ENCODE data around the gene ZSCAN31. TPM values are rescaled to one million over a fixed set of nuclear protein-coding genes. Genes with fewer than 3 reads are reported as not detected.
"Not testable (repeated sequence)": the region's sequence is repeated elsewhere in the genome, so short reads cannot be mapped to it uniquely, and the experiment has no call there.

Gene ZSCAN31
- total RNA-seq, 3 donors from 2014 or later (not counting 1 experiment from before 2014, with no cell fraction given) = 0.65 to 2.2 (median 0.72) TPM

DNA sequence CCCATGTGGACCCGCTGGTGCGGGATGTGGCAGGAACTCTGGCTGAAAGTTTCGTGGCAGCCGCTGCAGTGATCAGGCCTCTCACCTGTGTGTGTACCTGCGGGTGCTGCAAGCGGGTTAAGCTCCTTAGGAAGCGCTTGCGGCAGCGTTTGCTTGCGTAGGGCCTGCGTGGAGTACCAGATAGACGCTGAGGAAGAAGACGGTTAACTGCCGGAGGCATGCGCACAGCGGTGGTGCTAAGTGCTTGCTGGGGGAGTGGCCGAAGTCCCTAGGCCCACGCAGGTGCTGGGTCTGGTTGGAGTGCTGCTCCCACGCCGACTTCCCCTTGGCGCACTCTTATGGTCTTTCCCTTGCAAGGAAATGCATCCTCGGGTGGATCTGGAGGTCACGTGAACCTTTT lies 23.0 kb downstream of the ZSCAN31 start:
- H3K27ac Mint-ChIP-seq = no peak overlapping the region
- Histone ChIP-seq H3K9me3 (ENCODE audit: control insufficient read depth, insufficient read depth, low read length) (no peaks in the 10 kb centered on the region), H3K36me3 (ENCODE audit: control insufficient read depth, insufficient read depth, low read length) (no peaks in the 10 kb centered on the region), H3K27ac (ENCODE audit: low read length) (no peak overlapping the region), H3K4me1 (ENCODE audit: control insufficient read depth, insufficient read depth, low read length) (no peaks in the 10 kb centered on the region), H3K27me3 (ENCODE audit: control insufficient read depth, insufficient read depth, low read length) (no peaks in the 10 kb centered on the region), H3K4me3 (ENCODE audit: low read length) (no peak overlapping the region)
- intact Hi-C loops (cut with micrococcal nuclease) = no loop called here
- peaks cover 28 to 64% of the 10 kb centered on the region in 2 donors for H3K27me3 Mint-ChIP-seq (ENCODE audit: low read depth in 2 of 2)
- H3K4me1 Mint-ChIP-seq = no peaks in the 10 kb centered on the region
- TF ChIP-seq, protein P1, sequence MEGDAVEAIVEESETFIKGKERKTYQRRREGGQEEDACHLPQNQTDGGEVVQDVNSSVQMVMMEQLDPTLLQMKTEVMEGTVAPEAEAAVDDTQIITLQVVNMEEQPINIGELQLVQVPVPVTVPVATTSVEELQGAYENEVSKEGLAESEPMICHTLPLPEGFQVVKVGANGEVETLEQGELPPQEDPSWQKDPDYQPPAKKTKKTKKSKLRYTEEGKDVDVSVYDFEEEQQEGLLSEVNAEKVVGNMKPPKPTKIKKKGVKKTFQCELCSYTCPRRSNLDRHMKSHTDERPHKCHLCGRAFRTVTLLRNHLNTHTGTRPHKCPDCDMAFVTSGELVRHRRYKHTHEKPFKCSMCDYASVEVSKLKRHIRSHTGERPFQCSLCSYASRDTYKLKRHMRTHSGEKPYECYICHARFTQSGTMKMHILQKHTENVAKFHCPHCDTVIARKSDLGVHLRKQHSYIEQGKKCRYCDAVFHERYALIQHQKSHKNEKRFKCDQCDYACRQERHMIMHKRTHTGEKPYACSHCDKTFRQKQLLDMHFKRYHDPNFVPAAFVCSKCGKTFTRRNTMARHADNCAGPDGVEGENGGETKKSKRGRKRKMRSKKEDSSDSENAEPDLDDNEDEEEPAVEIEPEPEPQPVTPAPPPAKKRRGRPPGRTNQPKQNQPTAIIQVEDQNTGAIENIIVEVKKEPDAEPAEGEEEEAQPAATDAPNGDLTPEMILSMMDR (IDR thresholded peaks at IDR 0.05) = no peak
- ATAC-seq (no peak), DNase-seq (no peak)
- 95% methylated on average over 23 of the region's 23 CpGs for WGBS (ENCODE audit: insufficient coverage)
- no peak overlapping the region for H3K4me3 Mint-ChIP-seq
- H3K9me3 Mint-ChIP-seq = no peaks in the 10 kb centered on the region
- H3K36me3 Mint-ChIP-seq = no peaks in the 10 kb centered on the region

DNA sequence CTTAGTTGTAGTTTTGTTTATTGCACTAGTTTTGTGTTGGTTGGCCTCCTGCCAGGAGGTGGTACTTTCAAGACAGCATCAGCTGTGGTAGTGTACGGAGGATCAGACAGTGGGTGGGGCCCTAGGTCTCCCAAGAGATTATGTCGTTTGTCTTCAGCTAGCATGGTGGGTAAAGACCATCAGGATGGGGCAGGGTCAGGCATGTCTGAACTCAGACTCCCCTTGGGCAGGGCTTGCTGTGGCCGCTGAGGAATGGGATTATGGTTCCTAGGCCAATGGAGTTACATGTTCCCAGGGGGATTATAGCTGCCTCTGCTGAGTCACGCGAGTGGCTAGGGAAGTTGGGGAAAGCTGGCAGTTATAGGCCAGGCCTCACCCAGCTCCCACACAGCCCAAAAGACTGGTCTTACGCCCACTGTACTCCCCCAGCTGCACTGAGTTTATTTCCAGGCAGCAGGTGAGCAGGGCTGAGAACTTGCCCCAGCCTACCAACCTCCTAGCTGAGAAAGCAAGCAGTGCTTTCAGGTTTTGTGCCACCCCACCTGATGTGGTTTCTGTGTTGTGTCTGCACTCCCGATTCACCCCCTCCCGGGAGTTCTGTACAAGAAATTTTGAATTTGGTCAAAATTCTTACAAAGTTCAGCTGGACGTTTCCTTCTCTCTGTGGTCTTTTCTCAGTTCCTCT lies 24.7 kb downstream of the ZSCAN31 start:
- intact Hi-C loops (cut with micrococcal nuclease) = no loop called here
- 85% methylated on average over 9 of the region's 9 CpGs for WGBS (ENCODE audit: insufficient coverage)
- Mint-ChIP-seq H3K4me1 (no peaks in the 10 kb centered on the region), H3K9me3 (peaks cover 0 to 3% of the 10 kb centered on the region in 2 donors), H3K27ac (no peak overlapping the region), H3K36me3 (no peaks in the 10 kb centered on the region), H3K27me3 (ENCODE audit: low read depth in 2 of 2) (peaks cover 29 to 62% of the 10 kb centered on the region in 2 donors), H3K4me3 (no peak overlapping the region)
- ATAC-seq (no peak), DNase-seq (no peak)
- H3K4me3 ChIP-seq (ENCODE audit: low read length) = no peak overlapping the region
- TF ChIP-seq, protein P1 (IDR thresholded peaks at IDR 0.05) = no peak
- no peaks in the 10 kb centered on the region for H3K27me3 ChIP-seq (ENCODE audit: control insufficient read depth, insufficient read depth, low read length)
- no peak overlapping the region for H3K27ac ChIP-seq (ENCODE audit: low read length)
- H3K9me3 ChIP-seq (ENCODE audit: control insufficient read depth, insufficient read depth, low read length) = no peaks in the 10 kb centered on the region
- no peaks in the 10 kb centered on the region for H3K4me1 ChIP-seq (ENCODE audit: control insufficient read depth, insufficient read depth, low read length)
- no peaks in the 10 kb centered on the region for H3K36me3 ChIP-seq (ENCODE audit: control insufficient read depth, insufficient read depth, low read length)

DNA sequence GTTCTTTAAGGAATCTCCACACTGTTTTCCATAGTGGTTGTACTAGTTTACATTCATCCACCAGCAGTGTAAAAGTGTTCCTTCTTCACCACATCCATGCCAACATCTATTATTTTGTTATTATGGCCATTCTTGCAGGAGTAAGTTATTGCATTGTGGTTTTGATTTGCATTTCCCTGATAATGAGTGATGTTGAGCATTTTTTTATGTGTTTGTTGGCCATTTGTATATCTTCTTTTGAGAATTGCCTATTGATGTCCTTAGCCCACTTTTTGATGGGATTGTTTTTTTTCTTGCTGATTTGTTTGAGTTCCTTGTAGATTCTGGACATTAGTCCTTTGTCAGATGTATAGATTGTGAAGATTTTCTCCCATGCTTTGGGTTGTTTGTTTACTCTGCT lies 29.6 kb downstream of the ZSCAN31 start:
- H3K9me3 Mint-ChIP-seq; DNase-seq; ATAC-seq; H3K4me1 Mint-ChIP-seq; H3K27ac Mint-ChIP-seq; H3K36me3 ChIP-seq (ENCODE audit: control insufficient read depth, insufficient read depth, low read length); H3K4me3 Mint-ChIP-seq; H3K4me1 ChIP-seq (ENCODE audit: control insufficient read depth, insufficient read depth, low read length); intact Hi-C loops (cut with micrococcal nuclease); H3K36me3 Mint-ChIP-seq; H3K27me3 ChIP-seq (ENCODE audit: control insufficient read depth, insufficient read depth, low read length); H3K9me3 ChIP-seq (ENCODE audit: control insufficient read depth, insufficient read depth, low read length); H3K27ac ChIP-seq (ENCODE audit: low read length); H3K4me3 ChIP-seq (ENCODE audit: low read length): not testable (repeated sequence)
- peaks cover 17 to 47% of the 10 kb centered on the region in 2 donors for H3K27me3 Mint-ChIP-seq (ENCODE audit: low read depth in 2 of 2)

DNA sequence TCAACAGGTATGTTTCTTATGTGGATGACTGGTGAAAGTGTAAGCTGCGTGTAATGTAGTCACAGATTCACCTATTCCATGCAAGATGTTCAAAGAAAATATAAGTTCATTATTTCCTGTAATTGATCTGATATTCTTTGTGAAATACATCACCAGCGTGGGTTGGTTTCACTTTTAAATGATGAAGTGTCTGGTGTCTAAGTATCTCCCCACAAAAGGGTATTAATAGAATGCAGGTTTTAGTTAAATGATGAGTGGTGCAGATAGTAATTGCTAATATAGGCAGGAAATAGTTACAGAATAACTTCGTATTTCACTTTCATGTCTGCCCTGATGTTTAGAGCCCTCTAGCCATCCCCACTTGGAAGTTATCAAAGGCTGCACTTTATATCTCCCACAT lies 32.4 kb downstream of the ZSCAN31 start:
- Mint-ChIP-seq H3K27me3 (ENCODE audit: low read depth in 2 of 2) (peaks cover 8 to 20% of the 10 kb centered on the region in 2 donors), H3K27ac (no peak overlapping the region), H3K9me3 (peaks cover 0 to 3% of the 10 kb centered on the region in 2 donors), H3K4me1 (no peaks in the 10 kb centered on the region), H3K4me3 (no peak overlapping the region), H3K36me3 (no peaks in the 10 kb centered on the region)
- H3K4me3 ChIP-seq (ENCODE audit: low read length) = no peak overlapping the region
- H3K27ac ChIP-seq (ENCODE audit: low read length) = no peak overlapping the region
- H3K4me1 ChIP-seq (ENCODE audit: control insufficient read depth, insufficient read depth, low read length) = no peaks in the 10 kb centered on the region
- 27% methylated on average over 1 of the region's 3 CpGs for WGBS (ENCODE audit: insufficient coverage)
- H3K27me3 ChIP-seq (ENCODE audit: control insufficient read depth, insufficient read depth, low read length) = no peaks in the 10 kb centered on the region
- H3K36me3 ChIP-seq (ENCODE audit: control insufficient read depth, insufficient read depth, low read length) = no peaks in the 10 kb centered on the region
- TF ChIP-seq, protein P1 (IDR thresholded peaks at IDR 0.05) = no peak
- no peak for DNase-seq
- no peak for ATAC-seq
- no peaks in the 10 kb centered on the region for H3K9me3 ChIP-seq (ENCODE audit: control insufficient read depth, insufficient read depth, low read length)
- intact Hi-C loops (cut with micrococcal nuclease) = no loop called here
